GM12892 (cell line): Measurements from ENCODE around the gene CASTOR2.

Experiments
- DNase-seq: peaks from one replicate; pipeline ENCODE4 v3.0.0; 2011; ENCODE audit not compliant: insufficient read length
- FAIRE-seq: peaks from 2 replicates; lab custom pipeline; 2011; peaks lifted over from hg19 to GRCh38; lab: Jason Lieb, UNC
- POLR2A ChIP-seq: IDR thresholded peaks from 2 replicates; pipeline ENCODE4 v1.6.1; 2011; ENCODE audit warnings: low read depth, low read length, control low read depth
- POLR2AphosphoS5 ChIP-seq: IDR thresholded peaks from 2 replicates; pipeline ENCODE4 v1.6.1; 2011; ENCODE audit warnings: low read depth, low read length, control low read depth
- TAF1 ChIP-seq: IDR thresholded peaks from 2 replicates; pipeline ENCODE4 v1.6.1; 2011; ENCODE audit warnings: low read depth, mild to moderate bottlenecking, control low read depth, low read length, borderline replicate concordance

CASTOR2 gene

GRCh38 chr7:75038508-75038907, 74.0 kb downstream of the CASTOR2 start:
- FAIRE-seq (no peak), DNase-seq (no peak)
- TF ChIP-seq POLR2AphosphoS5 = no peak
- TF ChIP-seq POLR2A = no peak
- TF ChIP-seq TAF1 = no peak

DNA sequence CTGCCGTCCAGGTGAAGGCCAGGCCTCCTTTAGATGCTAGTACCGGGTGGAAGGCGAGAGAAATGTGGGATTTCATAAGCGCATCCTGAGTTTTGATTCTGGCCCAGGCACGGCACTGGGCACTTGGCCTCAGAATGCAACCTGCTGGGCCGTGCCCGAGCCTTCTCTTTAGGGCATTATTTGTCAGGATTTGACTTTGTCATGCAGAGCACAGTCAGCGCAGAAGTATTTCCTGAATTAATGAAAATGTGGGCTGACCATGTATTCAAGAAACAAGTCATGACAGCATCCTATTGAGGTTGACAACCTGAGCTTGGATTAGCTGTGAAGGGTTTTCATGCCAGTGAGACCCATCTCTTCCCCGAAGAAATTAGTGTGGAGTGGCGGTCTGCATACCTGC, 74.7 kb downstream of the CASTOR2 start:
- no peak for TF ChIP-seq POLR2AphosphoS5
- no peak for TF ChIP-seq TAF1
- TF ChIP-seq POLR2A = no peak
- FAIRE-seq (no peak), DNase-seq (no peak)

DNA sequence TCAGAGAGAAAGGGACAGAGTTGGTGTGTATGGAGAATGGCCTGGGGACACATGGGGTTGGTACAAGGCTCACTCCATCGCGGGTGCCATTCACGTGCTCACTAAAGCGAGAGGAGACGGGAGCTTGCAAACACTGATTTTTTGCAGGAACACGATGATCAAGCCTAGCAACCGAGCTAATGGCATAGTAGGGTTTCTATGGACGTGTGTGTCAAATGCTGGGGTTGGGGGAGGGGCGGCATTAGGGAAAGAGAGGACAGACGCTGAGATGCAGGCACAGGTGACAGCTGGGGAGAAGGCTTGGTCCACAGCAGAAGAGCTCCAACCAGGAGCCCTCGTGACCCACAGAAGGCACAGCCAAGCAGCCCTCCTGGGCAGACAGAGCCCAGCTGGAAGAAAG, 75.2 kb downstream of the CASTOR2 start:
- no peak for DNase-seq
- no peak for TF ChIP-seq TAF1
- TF ChIP-seq POLR2AphosphoS5 = no peak
- no peak for TF ChIP-seq POLR2A
- no peak for FAIRE-seq

- no peak for TF ChIP-seq POLR2A
- TF ChIP-seq TAF1 = no peak
- no peak for TF ChIP-seq POLR2AphosphoS5
- peak; percentile 80 for FAIRE-seq
- no peak for DNase-seq
Measured at GRCh38 chr7:75040512-75040911, 76.0 kb downstream of the CASTOR2 start.

GRCh38 chr7:75042286-75042685, 77.8 kb downstream of the CASTOR2 start:
- FAIRE-seq = no peak
- no peak for DNase-seq
- TF ChIP-seq POLR2AphosphoS5 (no peak), TAF1 (no peak), POLR2A (no peak)

- DNase-seq (no peak), FAIRE-seq (no peak)
- TF ChIP-seq POLR2A (no peak), TAF1 (no peak), POLR2AphosphoS5 (no peak)
Measured at GRCh38 chr7:75042831-75043703, 78.6 kb downstream of the CASTOR2 start.

DNA sequence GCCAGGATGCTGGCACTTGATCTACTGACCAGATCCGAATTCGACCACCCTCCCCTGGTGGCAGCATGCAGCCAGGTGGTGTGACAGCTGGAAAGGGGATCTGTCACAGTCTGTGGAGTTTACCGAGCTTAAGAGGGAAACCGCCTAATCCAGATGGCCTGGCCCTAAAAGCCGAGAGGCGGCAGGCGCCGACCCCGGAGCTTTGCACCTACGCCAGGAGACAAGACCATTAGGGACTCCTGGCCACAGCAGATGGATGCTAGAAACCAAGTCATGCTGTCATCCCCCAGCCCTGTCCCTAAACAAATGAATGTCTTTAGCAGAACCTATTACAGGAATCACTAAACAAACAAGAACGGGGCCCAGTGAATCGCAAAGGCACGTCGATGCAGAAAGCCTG, 81.4 kb downstream of the CASTOR2 start:
- no peak for DNase-seq
- TF ChIP-seq POLR2AphosphoS5 (no peak), TAF1 (no peak), POLR2A (no peak)
- FAIRE-seq = peak; percentile 21

- no peak for FAIRE-seq
- TF ChIP-seq POLR2A (no peak), TAF1 (no peak), POLR2AphosphoS5 (no peak)
- DNase-seq = no peak
Measured at GRCh38 chr7:75048435-75049379, 84.2 kb downstream of the CASTOR2 start.

GRCh38 chr7:75049817-75050216, 85.3 kb downstream of the CASTOR2 start:
- FAIRE-seq = no peak
- DNase-seq = no peak
- TF ChIP-seq POLR2A = no peak

DNA sequence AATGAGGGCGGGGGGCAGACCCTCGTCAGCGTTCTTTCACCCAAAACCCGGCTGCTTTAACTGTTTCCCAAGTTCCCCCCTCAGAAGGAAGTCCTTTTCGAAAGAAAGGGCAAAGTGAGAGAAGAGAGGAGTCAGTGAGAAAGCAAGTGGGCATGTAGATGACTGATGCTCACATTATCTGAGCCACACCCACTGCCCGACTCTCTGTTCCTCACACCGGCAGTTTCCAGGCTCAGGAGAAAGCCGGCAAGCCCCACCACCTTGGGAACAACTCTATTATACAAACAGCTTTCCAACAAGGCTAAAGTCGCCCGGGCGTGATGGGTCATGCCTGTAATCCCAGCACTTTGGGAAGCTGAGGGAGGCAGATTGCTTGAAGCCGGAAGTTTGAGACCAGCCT, 86.0 kb downstream of the CASTOR2 start:
- no peak for DNase-seq
- no peak for TF ChIP-seq POLR2A
- no peak for TF ChIP-seq POLR2AphosphoS5
- FAIRE-seq = no peak

GRCh38 chr7:75054744-75055143, 90.2 kb downstream of the CASTOR2 start:
- DNase-seq = no peak
- FAIRE-seq = no peak
- no peak for TF ChIP-seq POLR2AphosphoS5
- TF ChIP-seq POLR2A = no peak
- TF ChIP-seq TAF1 = no peak
